Thyroid gland (tissue), 4 donors: Measurements from ENCODE around the gene KCNMA1. TPM values are rescaled to one million over a fixed set of nuclear protein-coding genes. Genes with fewer than 3 reads are reported as not detected.

Experiments
- DNase-seq, 2 donors: peaks; one replicate each; pipeline ENCODE4 v3.0.0-alpha.2; 2019
- H3K27ac ChIP-seq, 3 donors: fragments of 200-600 bp; sonication (generic); 1 replicate in 2 of 3; 2 replicates in 1 of 3; pipeline ENCODE4 v1.5.1; 2016 to 2019; ENCODE audit warnings: mild to moderate bottlenecking in 1 of 3, moderate library complexity in 1 of 3
- H3K27me3 ChIP-seq: fragments of 200-600 bp; sonication (generic); one replicate; pipeline ENCODE4 v1.5.1; 2019
- H3K36me3 ChIP-seq, 2 donors: fragments of 200-600 bp; sonication (generic); one replicate each; pipeline ENCODE4 v1.5.1; 2016 to 2019
- H3K4me1 ChIP-seq, 2 donors: fragments of 200-600 bp; sonication (generic); one replicate each; pipeline ENCODE4 v1.5.1; 2017 to 2019
- H3K4me3 ChIP-seq, 3 donors: fragments of 200-600 bp; sonication (generic); replicated peaks in 1 of 3; 1 replicate in 2 of 3; 2 replicates in 1 of 3; pipeline ENCODE4 v1.5.1; 2016; ENCODE audit warnings: mild to moderate bottlenecking in 1 of 3
- H3K9me3 ChIP-seq: fragments of 200-600 bp; sonication (generic); one replicate; pipeline ENCODE4 v1.5.1; 2017
- POLR2A ChIP-seq, 2 donors: fragments of 450-650 bp; IDR thresholded peaks; one replicate each; pipeline ENCODE4 v1.6.1; 2017; ENCODE audit warnings: antibody characterized with exemption in 2 of 2, mild to moderate bottlenecking in 2 of 2, moderate library complexity in 1 of 2
- WGBS, 2 donors: methylation state at CpG; one replicate each; pipeline ENCODE4 v1.1.5; 2017; 5-methylcytosine and 5-hydroxymethylcytosine counted together
- intact Hi-C: fragments of 100-400 bp; cut with DNase I; formaldehyde crosslinking; loops from one replicate; pipeline ENCODE4 v1.15.1; 2023
- total RNA-seq, 4 donors: library from RNA; depleted of rRNA; stranded (reverse); fragments of >200 nt; gene quantifications; one replicate each; pipeline ENCODE4 v1.2.3, GENCODE V29; 2016
- TF ChIP-seq, protein P1 (sequence below), 6 experiments: fragments of 200-600 bp in 3 of 6; fragments of 450-650 bp in 3 of 6; sonication (generic) in 3 of 6; IDR thresholded peaks; one replicate each; pipeline ENCODE4 v1.5.1; 2016 to 2019; ENCODE audit warnings: antibody characterized with exemption in 6 of 6, mild to moderate bottlenecking in 2 of 6, inconsistent platforms in 1 of 6, moderate library complexity in 1 of 6

Gene KCNMA1
- total RNA-seq, 4 donors from 2014 or later = 2.5 to 5.1 (median 3.6) TPM

DNA sequence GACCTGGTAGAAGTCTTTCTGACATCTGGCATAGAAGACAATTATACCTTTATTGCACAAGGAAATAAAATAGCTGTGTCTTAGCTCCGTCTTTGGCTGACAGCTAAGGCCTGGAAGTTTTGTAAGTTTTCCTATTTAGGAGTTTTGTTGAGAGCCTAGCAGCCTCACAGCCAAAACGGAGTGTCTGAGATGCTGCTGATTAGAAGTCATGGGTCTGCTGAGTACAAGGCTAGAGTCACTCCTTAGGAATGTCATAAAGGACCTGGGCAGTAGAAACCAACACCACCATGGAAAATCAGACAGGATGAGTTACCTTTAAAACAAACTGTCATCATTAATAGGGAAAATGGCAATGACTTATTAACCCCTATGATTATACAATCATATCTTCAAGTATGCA is 442.5 kb downstream of the KCNMA1 start:
- TF ChIP-seq, protein P1, sequence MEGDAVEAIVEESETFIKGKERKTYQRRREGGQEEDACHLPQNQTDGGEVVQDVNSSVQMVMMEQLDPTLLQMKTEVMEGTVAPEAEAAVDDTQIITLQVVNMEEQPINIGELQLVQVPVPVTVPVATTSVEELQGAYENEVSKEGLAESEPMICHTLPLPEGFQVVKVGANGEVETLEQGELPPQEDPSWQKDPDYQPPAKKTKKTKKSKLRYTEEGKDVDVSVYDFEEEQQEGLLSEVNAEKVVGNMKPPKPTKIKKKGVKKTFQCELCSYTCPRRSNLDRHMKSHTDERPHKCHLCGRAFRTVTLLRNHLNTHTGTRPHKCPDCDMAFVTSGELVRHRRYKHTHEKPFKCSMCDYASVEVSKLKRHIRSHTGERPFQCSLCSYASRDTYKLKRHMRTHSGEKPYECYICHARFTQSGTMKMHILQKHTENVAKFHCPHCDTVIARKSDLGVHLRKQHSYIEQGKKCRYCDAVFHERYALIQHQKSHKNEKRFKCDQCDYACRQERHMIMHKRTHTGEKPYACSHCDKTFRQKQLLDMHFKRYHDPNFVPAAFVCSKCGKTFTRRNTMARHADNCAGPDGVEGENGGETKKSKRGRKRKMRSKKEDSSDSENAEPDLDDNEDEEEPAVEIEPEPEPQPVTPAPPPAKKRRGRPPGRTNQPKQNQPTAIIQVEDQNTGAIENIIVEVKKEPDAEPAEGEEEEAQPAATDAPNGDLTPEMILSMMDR (IDR thresholded peaks at IDR 0.05) = no peak
- no peak for TF ChIP-seq POLR2A (IDR thresholded peaks at IDR 0.05)
- Histone ChIP-seq H3K27me3 (no peaks in the 10 kb centered on the region), H3K9me3 (no peaks in the 10 kb centered on the region), H3K36me3 (no peaks in the 10 kb centered on the region), H3K4me1 (no peaks in the 10 kb centered on the region), H3K27ac (no peak overlapping the region), H3K4me3 (no peak overlapping the region)
- no peak for DNase-seq
- 67 to 75% methylated on average over 2 of the region's 2 CpGs for WGBS, 2 donors
- intact Hi-C loops = no loop called here

- no peaks in the 10 kb centered on the region for H3K27me3 ChIP-seq
- no peak overlapping the region for H3K27ac ChIP-seq
- intact Hi-C loops = no loop called here
- 20 to 39% methylated on average over 2 of the region's 2 CpGs for WGBS, 2 donors
- no peak overlapping the region for H3K4me3 ChIP-seq
- H3K9me3 ChIP-seq = no peaks in the 10 kb centered on the region
- H3K4me1 ChIP-seq = no peaks in the 10 kb centered on the region
- no peaks in the 10 kb centered on the region for H3K36me3 ChIP-seq
- DNase-seq = no peak
- TF ChIP-seq, protein P1 (IDR thresholded peaks at IDR 0.05) = no peak
- no peak for TF ChIP-seq POLR2A (IDR thresholded peaks at IDR 0.05)
Measured at GRCh38 chr10:77193001-77193400, 444.6 kb downstream of the KCNMA1 start.

- Histone ChIP-seq H3K4me1 (no peaks in the 10 kb centered on the region), H3K27me3 (no peaks in the 10 kb centered on the region), H3K9me3 (no peaks in the 10 kb centered on the region), H3K27ac (no peak overlapping the region), H3K4me3 (no peak overlapping the region), H3K36me3 (no peaks in the 10 kb centered on the region)
- no peak for TF ChIP-seq POLR2A (IDR thresholded peaks at IDR 0.05)
- TF ChIP-seq, protein P1 (IDR thresholded peaks at IDR 0.05) = no peak
- no peak for DNase-seq
- 63 to 65% methylated on average over 3 of the region's 3 CpGs for WGBS, 2 donors
- intact Hi-C loops = no loop called here
Measured at GRCh38 chr10:77192402-77192801, 445.2 kb downstream of the KCNMA1 start.

- H3K27me3 ChIP-seq = no peaks in the 10 kb centered on the region
- no peaks in the 10 kb centered on the region for H3K9me3 ChIP-seq
- no peak overlapping the region for H3K27ac ChIP-seq
- no peaks in the 10 kb centered on the region for H3K4me1 ChIP-seq
- DNase-seq = no peak
- H3K36me3 ChIP-seq = no peaks in the 10 kb centered on the region
- no peak for TF ChIP-seq POLR2A (IDR thresholded peaks at IDR 0.05)
- TF ChIP-seq, protein P1 (IDR thresholded peaks at IDR 0.05) = no peak
- 71 to 92% methylated on average over 5 of the region's 5 CpGs for WGBS, 2 donors
- no peak overlapping the region for H3K4me3 ChIP-seq
- intact Hi-C loops = no loop called here
Measured at GRCh38 chr10:77191324-77192049, 446.1 kb downstream of the KCNMA1 start.

DNA sequence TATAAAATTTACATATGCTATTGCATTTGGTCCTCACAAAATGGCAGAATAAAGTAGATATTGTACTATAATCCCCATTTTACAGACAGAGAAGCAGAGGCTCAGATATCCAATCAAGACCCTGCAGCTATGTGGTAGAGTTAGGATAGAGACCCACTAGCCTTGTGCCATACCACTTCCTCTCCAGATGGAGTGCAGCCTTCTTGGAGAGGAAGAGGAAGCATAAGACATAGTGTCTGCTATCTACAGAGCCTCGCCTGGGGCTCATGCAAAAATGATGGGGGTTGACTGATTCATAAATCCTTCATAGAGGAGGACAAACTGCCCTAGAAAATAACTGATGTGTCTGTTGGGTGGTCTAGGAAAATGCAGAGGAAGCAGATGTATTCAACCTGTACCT is 447.3 kb downstream of the KCNMA1 start:
- intact Hi-C loops = no loop called here
- DNase-seq = no peak
- Histone ChIP-seq H3K4me3 (no peak overlapping the region), H3K9me3 (no peaks in the 10 kb centered on the region), H3K27ac (no peak overlapping the region), H3K27me3 (no peaks in the 10 kb centered on the region), H3K36me3 (no peaks in the 10 kb centered on the region), H3K4me1 (no peaks in the 10 kb centered on the region)
- 89 to 100% methylated on average over 1 of the region's 1 CpG for WGBS, 2 donors
- TF ChIP-seq, protein P1 (IDR thresholded peaks at IDR 0.05) = no peak
- no peak for TF ChIP-seq POLR2A (IDR thresholded peaks at IDR 0.05)
